ENCODE data around the gene ZWILCH. TPM values are rescaled to one million over a fixed set of nuclear protein-coding genes. Genes with fewer than 3 reads are reported as not detected.

Gene ZWILCH
- total RNA-seq, 4 donors from 2014 or later = 2.3 to 4.9 (median 3.6) TPM

- TF ChIP-seq POLR2A (IDR thresholded peaks at IDR 0.05) (no peak), CTCF (IDR thresholded peaks at IDR 0.05) (no peak)
- H3K4me3 ChIP-seq (ENCODE audit: low read depth, poor library complexity, severe bottlenecking) = no peak overlapping the region
- DNase-seq (ENCODE audit: low spot score in 2 of 2) = no peak
- intact Hi-C loops (cut with DNase I; ENCODE audit: low total_unique reads) = no loop called here
- 61 to 73% methylated on average over 8 of the region's 8 CpGs for WGBS, 2 donors
Observed at GRCh38 chr15:66472176-66472999, 32.7 kb upstream of the ZWILCH start.

- no peak overlapping the region for H3K4me3 ChIP-seq (ENCODE audit: low read depth, poor library complexity, severe bottlenecking)
- intact Hi-C loops (cut with DNase I; ENCODE audit: low total_unique reads) = no loop called here
- no peak for DNase-seq (ENCODE audit: low spot score in 2 of 2)
- 50 to 54% methylated on average over 2 of the region's 2 CpGs for WGBS, 2 donors
- TF ChIP-seq POLR2A (IDR thresholded peaks at IDR 0.05) = no peak
- TF ChIP-seq CTCF (IDR thresholded peaks at IDR 0.05) = no peak
Observed at GRCh38 chr15:66474135-66474534, 31.0 kb upstream of the ZWILCH start.

- DNase-seq (ENCODE audit: low spot score in 2 of 2) = no peak
- 69 to 76% methylated on average over 3 of the region's 3 CpGs for WGBS, 2 donors
- H3K4me3 ChIP-seq (ENCODE audit: low read depth, poor library complexity, severe bottlenecking) = no peak overlapping the region
- TF ChIP-seq POLR2A (IDR thresholded peaks at IDR 0.05) = no peak
- no peak for TF ChIP-seq CTCF (IDR thresholded peaks at IDR 0.05)
- intact Hi-C loops (cut with DNase I; ENCODE audit: low total_unique reads) = no loop called here
Observed at GRCh38 chr15:66474963-66475362, 30.2 kb upstream of the ZWILCH start.

- TF ChIP-seq POLR2A (IDR thresholded peaks at IDR 0.05) (no peak), CTCF (IDR thresholded peaks at IDR 0.05) (no peak)
- H3K4me3 ChIP-seq (ENCODE audit: low read depth, poor library complexity, severe bottlenecking) = no peak overlapping the region
- WGBS, 2 donors = 83 to 85% methylated on average over 4 of the region's 4 CpGs
- intact Hi-C loops (cut with DNase I; ENCODE audit: low total_unique reads) = no loop called here
- peak in 1 of 2 donors; percentile 54 for DNase-seq (ENCODE audit: low spot score in 2 of 2)
Observed at GRCh38 chr15:66476535-66476934, 28.6 kb upstream of the ZWILCH start.

GRCh38 chr15:66477011-66477410, 28.1 kb upstream of the ZWILCH start:
- TF ChIP-seq CTCF (IDR thresholded peaks at IDR 0.05) = no peak
- no peak for TF ChIP-seq POLR2A (IDR thresholded peaks at IDR 0.05)
- H3K4me3 ChIP-seq (ENCODE audit: low read depth, poor library complexity, severe bottlenecking) = no peak overlapping the region
- DNase-seq (ENCODE audit: low spot score in 2 of 2) = peak in 1 of 2 donors; percentile 74
- intact Hi-C loops (cut with DNase I; ENCODE audit: low total_unique reads) = no loop called here
- 45 to 64% methylated on average over 2 of the region's 2 CpGs for WGBS, 2 donors
